SK-N-SH treated with all-trans-retinoic acid at 6 μM for 48 hours (cell line): ENCODE measurements around the gene RBKS.

Experiments used
- ATAC-seq: fragments of 200-7000 bp; cut with Tn5 transposase; 3 replicates; pipeline ENCODE4 v1.9.1; 2020; ENCODE audit warnings: mild to moderate bottlenecking, moderate library complexity
- ARNTL ChIP-seq: fragments of 450-650 bp; formaldehyde crosslinking; IDR thresholded peaks from 2 replicates; pipeline ENCODE4 v1.5.0; 2020; ENCODE audit warnings: low read depth, mild to moderate bottlenecking, moderate library complexity, borderline replicate concordance
- BACH2 ChIP-seq: fragments of 250-450 bp; sonication (Bioruptor Pico); IDR thresholded peaks from 2 replicates; pipeline ENCODE4 v1.9.0; 2021; ENCODE audit warnings: mild to moderate bottlenecking, borderline replicate concordance
- CSDC2 ChIP-seq: fragments of 250-450 bp; sonication (Bioruptor Pico); IDR thresholded peaks from 2 replicates; pipeline ENCODE4 v1.5.0; 2020; ENCODE audit warnings: mild to moderate bottlenecking, moderate library complexity
- ESRRG ChIP-seq: fragments of 250-450 bp; sonication (Bioruptor Pico); IDR thresholded peaks from 2 replicates; pipeline ENCODE4 v1.6.1; 2021; ENCODE audit warnings: mild to moderate bottlenecking
- GLIS3 ChIP-seq: fragments of 250-450 bp; sonication (Bioruptor Pico); IDR thresholded peaks from 2 replicates; pipeline ENCODE4 v1.5.0; 2020; ENCODE audit warnings: mild to moderate bottlenecking, moderate library complexity
- OSR1 ChIP-seq: fragments of 250-450 bp; sonication (Bioruptor Pico); IDR thresholded peaks from 2 replicates; pipeline ENCODE4 v1.8.0; 2022; ENCODE audit warnings: moderate library complexity, mild to moderate bottlenecking, inconsistent platforms
- PATZ1 ChIP-seq: fragments of 250-450 bp; sonication (Bioruptor Pico); IDR thresholded peaks from 2 replicates; pipeline ENCODE4 v1.8.0; 2020; ENCODE audit warnings: mild to moderate bottlenecking, moderate library complexity, borderline replicate concordance
- PPARA ChIP-seq: fragments of 250-450 bp; sonication (Bioruptor Pico); IDR thresholded peaks from 2 replicates; pipeline ENCODE4 v1.5.0; 2020; ENCODE audit warnings: mild to moderate bottlenecking, borderline replicate concordance
- SNAI2 ChIP-seq: fragments of 250-450 bp; sonication (Bioruptor Pico); IDR thresholded peaks from 2 replicates; pipeline ENCODE4 v1.5.0; 2020; ENCODE audit warnings: mild to moderate bottlenecking, moderate library complexity
- TCF4 ChIP-seq: fragments of 250-450 bp; sonication (Bioruptor Pico); IDR thresholded peaks from 2 replicates; pipeline ENCODE4 v1.8.0; 2021; ENCODE audit warnings: mild to moderate bottlenecking, moderate library complexity, borderline replicate concordance
- TOX ChIP-seq: fragments of 250-450 bp; sonication (Bioruptor Pico); IDR thresholded peaks from 2 replicates; pipeline ENCODE4 v1.8.0; 2021; ENCODE audit warnings: mild to moderate bottlenecking, moderate library complexity, borderline replicate concordance
- ZC3H10 ChIP-seq: fragments of 250-450 bp; sonication (Bioruptor Pico); IDR thresholded peaks from 2 replicates; pipeline ENCODE4 v1.5.1; 2021; ENCODE audit warnings: mild to moderate bottlenecking, moderate library complexity
- ZFP3 ChIP-seq: fragments of 250-450 bp; sonication (Bioruptor Pico); IDR thresholded peaks from 2 replicates; pipeline ENCODE4 v1.5.0; 2020; ENCODE audit warnings: mild to moderate bottlenecking, moderate library complexity
- ZFP30 ChIP-seq: fragments of 450-650 bp; formaldehyde crosslinking; IDR thresholded peaks from 2 replicates; pipeline ENCODE4 v1.5.0; 2022; ENCODE audit warnings: mild to moderate bottlenecking, moderate library complexity
- ZNF565 ChIP-seq: fragments of 450-650 bp; formaldehyde crosslinking; conservative IDR thresholded peaks from 2 replicates; pipeline ENCODE4 v1.5.0; 2020; ENCODE audit warnings: low read depth, mild to moderate bottlenecking, moderate library complexity
- ZNF70 ChIP-seq: fragments of 450-650 bp; formaldehyde crosslinking; IDR thresholded peaks from 2 replicates; pipeline ENCODE4 v1.5.0; 2020; ENCODE audit warnings: mild to moderate bottlenecking, moderate library complexity
- ZNF8 ChIP-seq: fragments of 450-650 bp; formaldehyde crosslinking; IDR thresholded peaks from 2 replicates; pipeline ENCODE4 v1.5.0; 2020; ENCODE audit warnings: mild to moderate bottlenecking, moderate library complexity
- TF ChIP-seq, protein P1 (sequence below): fragments of 250-450 bp; sonication (Bioruptor Pico); IDR thresholded peaks from 2 replicates; pipeline ENCODE4 v1.5.1; 2021; ENCODE audit warnings: mild to moderate bottlenecking, moderate library complexity
- TF ChIP-seq, protein P2 (sequence below): fragments of 250-450 bp; sonication (Bioruptor Pico); IDR thresholded peaks from 2 replicates; pipeline ENCODE4 v1.5.1; 2020; ENCODE audit warnings: low read depth, mild to moderate bottlenecking, moderate library complexity
- TF ChIP-seq, protein P3 (sequence below): fragments of 250-450 bp; sonication (Bioruptor Pico); IDR thresholded peaks from 2 replicates; pipeline ENCODE4 v1.5.0; 2020; ENCODE audit warnings: mild to moderate bottlenecking, moderate library complexity

The RBKS gene

GRCh38 chr2:27831279-27832050 lies 58.7 kb downstream of the RBKS start (continued):
- TF ChIP-seq PATZ1 (CRISPR knock-in tag) (no peak), GLIS3 (no peak), ZFP3 (CRISPR knock-in tag) (no peak)
- TF ChIP-seq, all 23 proteins: peak for 0

DNA sequence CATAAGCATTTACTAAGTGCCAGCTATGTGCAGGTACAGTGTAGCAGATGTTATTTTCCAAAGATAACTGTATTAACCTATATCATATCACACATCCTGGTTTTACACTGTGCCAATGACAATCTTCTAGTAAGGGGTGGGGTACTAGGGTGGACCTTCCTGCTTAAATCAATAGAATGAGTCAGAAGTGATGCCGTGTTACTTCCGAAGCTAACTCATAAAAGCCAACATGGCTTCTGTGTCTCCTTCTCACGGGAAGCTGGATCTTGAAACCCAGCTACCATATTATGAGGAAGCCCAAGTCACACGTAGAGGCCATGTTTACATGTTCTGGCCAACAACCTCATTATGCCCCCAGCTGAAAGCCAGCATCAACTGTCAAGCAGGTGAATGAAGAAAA lies 59.5 kb downstream of the RBKS start:
- no peak for ATAC-seq
- TF ChIP-seq ZNF565 (no peak), ZC3H10 (CRISPR knock-in tag) (no peak), PPARA (no peak), ZFP30 (no peak)
- TF ChIP-seq, protein P1, sequence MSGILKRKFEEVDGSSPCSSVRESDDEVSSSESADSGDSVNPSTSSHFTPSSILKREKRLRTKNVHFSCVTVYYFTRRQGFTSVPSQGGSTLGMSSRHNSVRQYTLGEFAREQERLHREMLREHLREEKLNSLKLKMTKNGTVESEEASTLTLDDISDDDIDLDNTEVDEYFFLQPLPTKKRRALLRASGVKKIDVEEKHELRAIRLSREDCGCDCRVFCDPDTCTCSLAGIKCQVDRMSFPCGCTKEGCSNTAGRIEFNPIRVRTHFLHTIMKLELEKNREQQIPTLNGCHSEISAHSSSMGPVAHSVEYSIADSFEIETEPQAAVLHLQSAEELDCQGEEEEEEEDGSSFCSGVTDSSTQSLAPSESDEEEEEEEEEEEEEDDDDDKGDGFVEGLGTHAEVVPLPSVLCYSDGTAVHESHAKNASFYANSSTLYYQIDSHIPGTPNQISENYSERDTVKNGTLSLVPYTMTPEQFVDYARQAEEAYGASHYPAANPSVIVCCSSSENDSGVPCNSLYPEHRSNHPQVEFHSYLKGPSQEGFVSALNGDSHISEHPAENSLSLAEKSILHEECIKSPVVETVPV (CRISPR knock-in tag) = no peak
- TF ChIP-seq, protein P2, sequence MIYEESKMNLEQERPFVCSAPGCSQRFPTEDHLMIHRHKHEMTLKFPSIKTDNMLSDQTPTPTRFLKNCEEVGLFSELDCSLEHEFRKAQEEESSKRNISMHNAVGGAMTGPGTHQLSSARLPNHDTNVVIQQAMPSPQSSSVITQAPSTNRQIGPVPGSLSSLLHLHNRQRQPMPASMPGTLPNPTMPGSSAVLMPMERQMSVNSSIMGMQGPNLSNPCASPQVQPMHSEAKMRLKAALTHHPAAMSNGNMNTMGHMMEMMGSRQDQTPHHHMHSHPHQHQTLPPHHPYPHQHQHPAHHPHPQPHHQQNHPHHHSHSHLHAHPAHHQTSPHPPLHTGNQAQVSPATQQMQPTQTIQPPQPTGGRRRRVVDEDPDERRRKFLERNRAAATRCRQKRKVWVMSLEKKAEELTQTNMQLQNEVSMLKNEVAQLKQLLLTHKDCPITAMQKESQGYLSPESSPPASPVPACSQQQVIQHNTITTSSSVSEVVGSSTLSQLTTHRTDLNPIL (CRISPR knock-in tag) = no peak
- TF ChIP-seq, all 23 proteins: peak for 0

GRCh38 chr2:27829791-27830190 lies 60.4 kb downstream of the RBKS start:
- no peak for ATAC-seq
- no peak for TF ChIP-seq ZNF565
- no peak for TF ChIP-seq SNAI2 (CRISPR knock-in tag)
- no peak for TF ChIP-seq ZFP30
- TF ChIP-seq ESRRG = no peak
- TF ChIP-seq, protein P2 (CRISPR knock-in tag) = no peak
- TF ChIP-seq GLIS3 = no peak
- TF ChIP-seq PPARA = no peak
- TF ChIP-seq ZNF8 (CRISPR knock-in tag) = no peak
- TF ChIP-seq OSR1 (CRISPR knock-in tag) = no peak
- no peak for TF ChIP-seq BACH2 (CRISPR knock-in tag)
- no peak for TF ChIP-seq ZC3H10 (CRISPR knock-in tag)
- no peak for TF ChIP-seq CSDC2 (CRISPR knock-in tag)
- TF ChIP-seq, protein P1 (CRISPR knock-in tag) = no peak
- TF ChIP-seq ZFP3 (CRISPR knock-in tag) = no peak
- no peak for TF ChIP-seq TCF4 (CRISPR knock-in tag)
- no peak for TF ChIP-seq TOX (CRISPR knock-in tag)
- TF ChIP-seq ARNTL (CRISPR knock-in tag) = no peak
- TF ChIP-seq, protein P3, sequence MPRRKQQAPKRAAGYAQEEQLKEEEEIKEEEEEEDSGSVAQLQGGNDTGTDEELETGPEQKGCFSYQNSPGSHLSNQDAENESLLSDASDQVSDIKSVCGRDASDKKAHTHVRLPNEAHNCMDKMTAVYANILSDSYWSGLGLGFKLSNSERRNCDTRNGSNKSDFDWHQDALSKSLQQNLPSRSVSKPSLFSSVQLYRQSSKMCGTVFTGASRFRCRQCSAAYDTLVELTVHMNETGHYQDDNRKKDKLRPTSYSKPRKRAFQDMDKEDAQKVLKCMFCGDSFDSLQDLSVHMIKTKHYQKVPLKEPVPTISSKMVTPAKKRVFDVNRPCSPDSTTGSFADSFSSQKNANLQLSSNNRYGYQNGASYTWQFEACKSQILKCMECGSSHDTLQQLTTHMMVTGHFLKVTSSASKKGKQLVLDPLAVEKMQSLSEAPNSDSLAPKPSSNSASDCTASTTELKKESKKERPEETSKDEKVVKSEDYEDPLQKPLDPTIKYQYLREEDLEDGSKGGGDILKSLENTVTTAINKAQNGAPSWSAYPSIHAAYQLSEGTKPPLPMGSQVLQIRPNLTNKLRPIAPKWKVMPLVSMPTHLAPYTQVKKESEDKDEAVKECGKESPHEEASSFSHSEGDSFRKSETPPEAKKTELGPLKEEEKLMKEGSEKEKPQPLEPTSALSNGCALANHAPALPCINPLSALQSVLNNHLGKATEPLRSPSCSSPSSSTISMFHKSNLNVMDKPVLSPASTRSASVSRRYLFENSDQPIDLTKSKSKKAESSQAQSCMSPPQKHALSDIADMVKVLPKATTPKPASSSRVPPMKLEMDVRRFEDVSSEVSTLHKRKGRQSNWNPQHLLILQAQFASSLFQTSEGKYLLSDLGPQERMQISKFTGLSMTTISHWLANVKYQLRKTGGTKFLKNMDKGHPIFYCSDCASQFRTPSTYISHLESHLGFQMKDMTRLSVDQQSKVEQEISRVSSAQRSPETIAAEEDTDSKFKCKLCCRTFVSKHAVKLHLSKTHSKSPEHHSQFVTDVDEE (CRISPR knock-in tag) = no peak
- TF ChIP-seq PATZ1 (CRISPR knock-in tag) = no peak
- no peak for TF ChIP-seq ZNF70 (CRISPR knock-in tag)
